Esophagus muscularis mucosa (tissue), 4 donors: ENCODE results near the gene TCEANC.

Experiments
- EP300 ChIP-seq: sonication (generic); formaldehyde crosslinking; IDR thresholded peaks from one replicate; pipeline ENCODE4 v1.6.1; 2017; ENCODE audit warnings: antibody characterized with exemption
- POLR2A ChIP-seq: fragments of 450-650 bp; IDR thresholded peaks from one replicate; pipeline ENCODE4 v1.6.1; 2017; ENCODE audit warnings: antibody characterized with exemption, moderate library complexity, mild to moderate bottlenecking, low read depth
- POLR2AphosphoS5 ChIP-seq, 2 donors: sonication (generic); formaldehyde crosslinking; IDR thresholded peaks; one replicate each; pipeline ENCODE4 v1.6.1; 2017; ENCODE audit warnings: antibody characterized with exemption in 2 of 2
- TF ChIP-seq, protein P1 (sequence below), 3 experiments: fragments of 200-600 bp in 2 of 3; fragments of 450-650 bp in 1 of 3; sonication (generic) in 2 of 3; IDR thresholded peaks; one replicate each; pipeline ENCODE4 v1.5.1; 2017 to 2019; ENCODE audit warnings: antibody characterized with exemption in 3 of 3, mild to moderate bottlenecking in 2 of 3, moderate library complexity in 1 of 3

- TF ChIP-seq, protein P1, sequence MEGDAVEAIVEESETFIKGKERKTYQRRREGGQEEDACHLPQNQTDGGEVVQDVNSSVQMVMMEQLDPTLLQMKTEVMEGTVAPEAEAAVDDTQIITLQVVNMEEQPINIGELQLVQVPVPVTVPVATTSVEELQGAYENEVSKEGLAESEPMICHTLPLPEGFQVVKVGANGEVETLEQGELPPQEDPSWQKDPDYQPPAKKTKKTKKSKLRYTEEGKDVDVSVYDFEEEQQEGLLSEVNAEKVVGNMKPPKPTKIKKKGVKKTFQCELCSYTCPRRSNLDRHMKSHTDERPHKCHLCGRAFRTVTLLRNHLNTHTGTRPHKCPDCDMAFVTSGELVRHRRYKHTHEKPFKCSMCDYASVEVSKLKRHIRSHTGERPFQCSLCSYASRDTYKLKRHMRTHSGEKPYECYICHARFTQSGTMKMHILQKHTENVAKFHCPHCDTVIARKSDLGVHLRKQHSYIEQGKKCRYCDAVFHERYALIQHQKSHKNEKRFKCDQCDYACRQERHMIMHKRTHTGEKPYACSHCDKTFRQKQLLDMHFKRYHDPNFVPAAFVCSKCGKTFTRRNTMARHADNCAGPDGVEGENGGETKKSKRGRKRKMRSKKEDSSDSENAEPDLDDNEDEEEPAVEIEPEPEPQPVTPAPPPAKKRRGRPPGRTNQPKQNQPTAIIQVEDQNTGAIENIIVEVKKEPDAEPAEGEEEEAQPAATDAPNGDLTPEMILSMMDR (IDR thresholded peaks at IDR 0.05) = no peak
- no peak for TF ChIP-seq POLR2A
- TF ChIP-seq EP300 = no peak
- no peak for TF ChIP-seq POLR2AphosphoS5 (IDR thresholded peaks at IDR 0.05)
Observed at GRCh38 chrX:13685126-13685763, 32.3 kb downstream of the TCEANC start.
